Measurements from ENCODE around the gene LETMD1.

LETMD1 gene

DNA sequence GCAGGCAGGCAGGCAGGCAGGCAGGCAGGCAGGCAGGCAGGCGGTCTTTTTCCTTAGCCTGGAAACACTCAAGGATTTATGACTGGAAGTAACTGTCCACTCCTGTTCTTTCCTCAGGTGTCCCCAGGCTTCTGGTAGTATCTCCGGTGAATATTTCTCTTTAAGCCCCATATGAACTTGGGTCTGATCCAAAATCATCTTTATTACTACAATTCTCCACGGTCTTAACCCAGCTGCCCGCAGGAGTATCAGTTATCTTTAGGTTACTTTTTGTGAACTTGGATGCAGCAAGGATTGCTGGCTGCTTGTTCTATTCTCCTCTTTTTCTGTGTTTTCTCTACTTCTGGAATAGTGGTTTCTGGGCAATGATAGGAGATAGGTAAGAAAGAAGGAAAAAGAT, 32.0 kb downstream of the LETMD1 start:
- no peak for DNase-seq

- DNase-seq, result no peak
These were observed 33.3 kb downstream of the LETMD1 start for GRCh38 chr12:51081421-51081820.

- DNase-seq, result peak; percentile 14 to 33
These were observed 34.5 kb downstream of the LETMD1 start for GRCh38 chr12:51082561-51083125.

GRCh38 chr12:51083126-51083833, 35.2 kb downstream of the LETMD1 start, which contains the start of gene CSRNP2:
Gene CSRNP2, minus strand, starts transcription at chr12:51083596. Its CDS starts 7,035 bp downstream, at chr12:51076561.
- DNase-seq, result peak; percentile 93 to 95

- DNase-seq, result no peak
These were observed 37.6 kb downstream of the LETMD1 start for GRCh38 chr12:51085757-51086156.

DNA sequence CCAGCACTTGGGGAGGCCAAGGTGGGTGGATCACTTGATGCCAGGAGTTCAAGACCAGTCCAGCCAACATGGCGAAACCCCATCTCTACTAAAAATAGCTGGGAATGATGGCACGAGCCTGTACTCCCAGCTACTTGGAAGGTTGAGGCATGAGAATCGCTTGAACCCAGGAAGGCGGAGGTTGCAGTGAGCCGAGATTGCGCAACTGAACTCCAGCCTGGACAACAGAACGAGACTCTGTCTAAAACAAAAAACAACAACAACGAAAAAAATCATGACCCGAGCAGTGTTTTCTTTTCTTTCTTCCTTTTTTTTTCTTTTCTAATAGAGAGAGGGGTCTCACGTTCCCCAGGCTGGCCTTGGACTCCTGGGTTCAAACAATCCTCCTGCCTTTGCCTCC, 38.8 kb downstream of the LETMD1 start:
- DNase-seq, result no peak

DNA sequence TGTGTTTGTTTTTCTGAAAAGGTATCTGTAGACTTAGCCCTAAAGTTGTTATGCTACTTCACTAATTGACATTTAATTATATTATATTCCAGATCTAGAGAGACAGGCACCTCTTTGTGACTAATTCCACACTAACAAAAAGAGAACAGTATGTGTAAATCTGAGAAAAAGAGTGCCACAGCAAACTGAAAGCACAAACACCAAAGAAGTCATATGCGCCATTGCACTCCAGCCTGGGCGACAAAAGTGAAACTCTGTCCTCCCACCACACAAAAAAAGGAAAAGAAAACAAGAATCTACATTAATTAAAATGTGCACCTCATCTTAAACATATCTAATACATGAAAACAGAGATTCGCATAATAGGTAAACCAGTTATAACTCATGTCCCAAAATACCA, 39.7 kb downstream of the LETMD1 start:
- DNase-seq, result peak; percentile 24 to 32

- no peak for DNase-seq
These were observed 42.6 kb downstream of the LETMD1 start for GRCh38 chr12:51090705-51091229.

GRCh38 chr12:51098611-51099010, 50.5 kb downstream of the LETMD1 start:
- DNase-seq, result no peak

GRCh38 chr12:51103977-51104376, 55.9 kb downstream of the LETMD1 start:
- no peak for DNase-seq

GRCh38 chr12:51108136-51108535, 60.0 kb downstream of the LETMD1 start:
- DNase-seq, result no peak
